K562 (cell line): ENCODE data around the gene PAXIP1.

Source experiments
- ARID1B ChIP-seq: fragments of 450-650 bp; IDR thresholded peaks from 2 replicates; pipeline ENCODE4 v1.6.1; 2016; ENCODE audit warnings: antibody characterized with exemption, mild to moderate bottlenecking, inconsistent platforms
- CBFB ChIP-seq: sonication (generic); formaldehyde crosslinking; IDR thresholded peaks from 2 replicates; pipeline ENCODE4 v1.4.0; 2020; ENCODE audit warnings: mild to moderate bottlenecking, missing genetic modification reagents
- ETS1 ChIP-seq: conservative IDR thresholded peaks from 2 replicates; pipeline ENCODE4 v1.6.1; 2011; ENCODE audit warnings: low read depth, mild to moderate bottlenecking, low read length; ENCODE audit not compliant: control insufficient read depth
- FOXA3 ChIP-seq, 2 experiments: fragments of 450-650 bp in 1 of 2; sonication (generic) in 1 of 2; formaldehyde crosslinking; IDR thresholded peaks in 1 of 2; conservative IDR thresholded peaks in 1 of 2; 2 replicates each; pipeline versions ENCODE4 v1.4.0 to v1.8.0; 2020 to 2022; ENCODE audit warnings: mild to moderate bottlenecking in 2 of 2, missing genetic modification reagents in 1 of 2
- KDM1A ChIP-seq, 2 experiments: fragments of 450-650 bp; IDR thresholded peaks; 2 replicates each; pipeline ENCODE4 v1.6.1; 2016; ENCODE audit warnings: mild to moderate bottlenecking in 2 of 2
- NELFE ChIP-seq: IDR thresholded peaks from 2 replicates; pipeline ENCODE4 v1.6.1; 2011; ENCODE audit warnings: mild to moderate bottlenecking; ENCODE audit not compliant: insufficient read depth, insufficient read length
- NFYB ChIP-seq: IDR thresholded peaks from 2 replicates; pipeline ENCODE4 v1.6.1; 2011; ENCODE audit warnings: mild to moderate bottlenecking, moderate library complexity; ENCODE audit not compliant: insufficient read length; ENCODE audit errors: extremely low read depth
- RAD21 ChIP-seq, 2 experiments: fragments of 250-450 bp in 1 of 2; fragments of 450-650 bp in 1 of 2; sonication (Bioruptor Pico) in 1 of 2; formaldehyde crosslinking in 1 of 2; IDR thresholded peaks in 1 of 2; conservative IDR thresholded peaks in 1 of 2; 2 replicates each; pipeline versions ENCODE4 v1.4.0 to v1.8.0; 2020 to 2022; ENCODE audit warnings: mild to moderate bottlenecking in 2 of 2, moderate library complexity in 1 of 2
- SIN3B ChIP-seq: fragments of 450-650 bp; IDR thresholded peaks from 2 replicates; pipeline ENCODE4 v1.6.1; 2017; ENCODE audit warnings: low read depth, mild to moderate bottlenecking, moderate library complexity

GRCh38 chr7:154916381-154916780 lies 86.5 kb downstream of the PAXIP1 start:
- TF ChIP-seq NFYB (no peak), FOXA3 (CRISPR knock-in tag; conservative IDR thresholded peaks at IDR 0.05 in 1 of 2, IDR thresholded peaks at IDR 0.05 in 1 of 2) (no peak), ETS1 (no peak), CBFB (CRISPR knock-in tag) (no peak), NELFE (no peak), KDM1A (IDR thresholded peaks at IDR 0.05) (no peak), ARID1B (no peak), SIN3B (no peak), RAD21 (CRISPR knock-in tag; conservative IDR thresholded peaks at IDR 0.05 in 1 of 2, IDR thresholded peaks at IDR 0.05 in 1 of 2) (no peak)
